ENCODE data around the gene CPNE4. TPM values are rescaled to one million over a fixed set of nuclear protein-coding genes. Genes with fewer than 3 reads are reported as not detected.
"Not testable (repeated sequence)": the region's sequence is repeated elsewhere in the genome, so short reads cannot be mapped to it uniquely, and the experiment has no call there.

CPNE4 gene
- total RNA-seq, 2 donors from 2014 or later, result not detected

- Histone ChIP-seq H3K27me3 (no peaks in the 10 kb centered on the region), H3K9me3 (no peaks in the 10 kb centered on the region), H3K4me1 (peaks cover 18% of the 10 kb centered on the region), H3K36me3 (replicated peaks in 1 of 2; ENCODE audit: insufficient read depth in 1 of 2, low read depth in 2 of 2) (peaks cover 12% of the 10 kb centered on the region in 2 donors), H3K4me3 (peak overlapping the region; percentile 60 to 99), H3K27ac (no peak overlapping the region)
- DNase-seq, result no peak
- no peak for ATAC-seq
- TF ChIP-seq CTCF (IDR thresholded peaks at IDR 0.05), result no peak
- no peak for TF ChIP-seq POLR2A (IDR thresholded peaks at IDR 0.05)
- WGBS, 2 donors, result 28 to 36% methylated on average over 2 of the region's 2 CpGs
- intact Hi-C loops (cut with DNase I), result loop anchor here (10.0 kb wide), 1 partner anchor 117 kb away; the partner anchor contains the start of gene NUDT16
These were observed 532.9 kb downstream of the CPNE4 start for GRCh38 chr3:131501949-131502348.

GRCh38 chr3:131494706-131495105 is 540.1 kb downstream of the CPNE4 start:
- peaks cover 14 to 17% of the 10 kb centered on the region in 2 donors for H3K36me3 ChIP-seq (replicated peaks in 1 of 2; ENCODE audit: insufficient read depth in 1 of 2, low read depth in 2 of 2)
- no peak overlapping the region for H3K27ac ChIP-seq
- no peaks in the 10 kb centered on the region for H3K4me1 ChIP-seq
- H3K27me3 ChIP-seq, result no peaks in the 10 kb centered on the region
- ATAC-seq (no peak), DNase-seq (no peak)
- intact Hi-C loops (cut with DNase I), result no loop called here
- no peak overlapping the region for H3K4me3 ChIP-seq
- no peak for TF ChIP-seq POLR2A (IDR thresholded peaks at IDR 0.05)
- TF ChIP-seq CTCF (IDR thresholded peaks at IDR 0.05), result no peak
- no peaks in the 10 kb centered on the region for H3K9me3 ChIP-seq
- 97% methylated on average over 1 of the region's 1 CpG for WGBS, 2 donors

- Histone ChIP-seq H3K4me3 (no peak overlapping the region), H3K36me3 (replicated peaks in 1 of 2; ENCODE audit: insufficient read depth in 1 of 2, low read depth in 2 of 2) (peaks cover under 1 to 8% of the 10 kb centered on the region in 2 donors), H3K9me3 (no peaks in the 10 kb centered on the region), H3K4me1 (no peaks in the 10 kb centered on the region), H3K27me3 (no peaks in the 10 kb centered on the region), H3K27ac (no peak overlapping the region)
- TF ChIP-seq CTCF (IDR thresholded peaks at IDR 0.05) (no peak), POLR2A (IDR thresholded peaks at IDR 0.05) (no peak)
- intact Hi-C loops (cut with DNase I), result no loop called here
- ATAC-seq (no peak), DNase-seq (no peak)
- 91 to 99% methylated on average over 2 of the region's 2 CpGs for WGBS, 2 donors
These were observed 543.0 kb downstream of the CPNE4 start for GRCh38 chr3:131491775-131492174.

- Histone ChIP-seq H3K4me3 (no peak overlapping the region), H3K9me3 (no peaks in the 10 kb centered on the region), H3K27me3 (no peaks in the 10 kb centered on the region), H3K36me3 (replicated peaks in 1 of 2; ENCODE audit: insufficient read depth in 1 of 2, low read depth in 2 of 2) (peaks cover 0 to 8% of the 10 kb centered on the region in 2 donors), H3K27ac (no peak overlapping the region), H3K4me1 (no peaks in the 10 kb centered on the region)
- no peak for ATAC-seq
- DNase-seq, result no peak
- TF ChIP-seq POLR2A (IDR thresholded peaks at IDR 0.05), result no peak
- no peak for TF ChIP-seq CTCF (IDR thresholded peaks at IDR 0.05)
- intact Hi-C loops (cut with DNase I), result no loop called here
- 95 to 96% methylated on average over 2 of the region's 2 CpGs for WGBS, 2 donors
These were observed 543.7 kb downstream of the CPNE4 start for GRCh38 chr3:131491084-131491483.

- ATAC-seq; H3K4me1 ChIP-seq; H3K27ac ChIP-seq; H3K9me3 ChIP-seq; H3K4me3 ChIP-seq; H3K36me3 ChIP-seq (replicated peaks in 1 of 2; ENCODE audit: insufficient read depth in 1 of 2, low read depth in 2 of 2); DNase-seq; H3K27me3 ChIP-seq; intact Hi-C loops (cut with DNase I): not testable (repeated sequence)
- 85 to 90% methylated on average over 3 of the region's 3 CpGs for WGBS, 2 donors
These were observed 548.3 kb downstream of the CPNE4 start for GRCh38 chr3:131486545-131486944.

Measured in body of pancreas (tissue), 4 donors.